A673 (cell line): ENCODE data around the gene PLCD1. TPM values are rescaled to one million over a fixed set of nuclear protein-coding genes. Genes with fewer than 3 reads are reported as not detected.

Experiments used
- BruUV-seq: library from RNA; stranded (reverse); fragments of 400-500 nt; replicated peaks from 2 replicates; lab custom pipeline; 2021; lab: Mats Ljungman, UMichigan
- CTCF ChIA-PET: fragments of 300-600 bp; sonication (Branson Sonifier 250); formaldehyde crosslinking; loops from one replicate; lab custom pipeline; 2022; ENCODE audit warnings: antibody characterized with exemption; lab: Charles Lee
- POLR2A ChIA-PET: fragments of 300-600 bp; sonication (Branson Sonifier 250); formaldehyde crosslinking; loops from one replicate; lab custom pipeline; 2022; ENCODE audit warnings: antibody characterized with exemption; ENCODE audit not compliant: low non-redundant PET; lab: Charles Lee
- DNase-seq: peaks from one replicate; pipeline ENCODE4 v3.0.0-alpha.2; 2015; ENCODE audit warnings: low spot score
- H3K27ac ChIP-seq: fragments of 200-600 bp; sonication (generic); 2 replicates; pipeline ENCODE4 v1.5.1; 2016; ENCODE audit warnings: mixed run types, low read depth, mild to moderate bottlenecking, mixed read lengths, antibody characterized with exemption, low read length; ENCODE audit not compliant: poor library complexity, severe bottlenecking
- H3K27me3 ChIP-seq: fragments of 200-600 bp; sonication (generic); replicated peaks from 2 replicates; pipeline ENCODE4 v1.6.1; 2017; ENCODE audit warnings: mixed run types, low read depth, mild to moderate bottlenecking, mixed read lengths, antibody characterized with exemption, low read length; ENCODE audit not compliant: insufficient read depth, poor library complexity
- H3K36me3 ChIP-seq: fragments of 200-600 bp; sonication (generic); 2 replicates; pipeline ENCODE4 v1.6.1; 2016; ENCODE audit warnings: mixed run types, mild to moderate bottlenecking, mixed read lengths, antibody characterized with exemption, low read length; ENCODE audit not compliant: insufficient read depth, poor library complexity, severe bottlenecking
- H3K4me1 ChIP-seq: fragments of 200-600 bp; sonication (generic); 2 replicates; pipeline ENCODE4 v1.6.1; 2017; ENCODE audit warnings: mixed run types, mild to moderate bottlenecking, mixed read lengths, antibody characterized with exemption, low read length; ENCODE audit not compliant: insufficient read depth, poor library complexity, severe bottlenecking
- H3K4me3 ChIP-seq: fragments of 200-600 bp; sonication (generic); 2 replicates; pipeline ENCODE4 v1.5.1; 2016; ENCODE audit warnings: low read depth, mixed run types, mild to moderate bottlenecking, mixed read lengths, low read length; ENCODE audit not compliant: poor library complexity, severe bottlenecking
- H3K9me3 ChIP-seq: fragments of 200-600 bp; sonication (generic); 2 replicates; pipeline ENCODE4 v1.6.1; 2016; ENCODE audit warnings: mixed run types, low read depth, mild to moderate bottlenecking, mixed read lengths, antibody characterized with exemption, low read length; ENCODE audit not compliant: poor library complexity, severe bottlenecking
- CTCF ChIP-seq: fragments of 300-800, 200-600 bp; sonication (generic); conservative IDR thresholded peaks from 2 replicates; pipeline ENCODE4 v1.5.1; 2017; ENCODE audit warnings: low read depth, mild to moderate bottlenecking, antibody characterized with exemption, low read length, moderate library complexity, mixed read lengths
- EZH2 ChIP-seq: fragments of 200-600 bp; sonication (generic); IDR thresholded peaks from 2 replicates; pipeline ENCODE4 v1.6.1; 2017; ENCODE audit warnings: borderline replicate concordance, low read depth, mild to moderate bottlenecking, mixed read lengths, antibody characterized with exemption, low read length; ENCODE audit not compliant: poor library complexity, severe bottlenecking
- intact Hi-C: fragments of 100-400 bp; cut with micrococcal nuclease; formaldehyde crosslinking; loops from one replicate; pipeline ENCODE4 v1.10.0; 2022; ENCODE audit not compliant: unreplicated experiment
- total RNA-seq: library from RNA; stranded (reverse); gene quantifications from 2 replicates; pipeline ENCODE4 v1.2.3, GENCODE V29; 2021

Gene PLCD1
- total RNA-seq, 1 experiment from 2014 or later = 1.1 TPM

GRCh38 chr3:38005076-38006020, 24.1 kb downstream of the PLCD1 start:
- H3K27ac ChIP-seq = no peak overlapping the region
- no peaks in the 10 kb centered on the region for H3K4me1 ChIP-seq
- TF ChIP-seq EZH2 = no peak
- TF ChIP-seq CTCF = no peak
- no peaks in the 10 kb centered on the region for H3K27me3 ChIP-seq
- ChIA-PET CTCF (no interaction called here), POLR2A (no interaction called here)
- intact Hi-C loops = no loop called here
- H3K36me3 ChIP-seq = no peaks in the 10 kb centered on the region
- H3K9me3 ChIP-seq = no peaks in the 10 kb centered on the region
- no peak overlapping the region for H3K4me3 ChIP-seq
- no peak for DNase-seq
- no TSS peak for BruUV-seq

- Histone ChIP-seq H3K27ac (no peak overlapping the region), H3K4me3 (no peak overlapping the region), H3K4me1 (no peaks in the 10 kb centered on the region), H3K27me3 (no peaks in the 10 kb centered on the region), H3K36me3 (no peaks in the 10 kb centered on the region), H3K9me3 (no peaks in the 10 kb centered on the region)
- CTCF ChIA-PET = no interaction called here
- peak; percentile 44 for DNase-seq
- BruUV-seq = no TSS peak
- POLR2A ChIA-PET = no interaction called here
- TF ChIP-seq EZH2 (no peak), CTCF (peak; percentile 58)
- intact Hi-C loops = no loop called here
Measured at GRCh38 chr3:38004415-38005075, 24.9 kb downstream of the PLCD1 start.

GRCh38 chr3:38003817-38004414, 25.5 kb downstream of the PLCD1 start:
- ChIA-PET POLR2A (no interaction called here), CTCF (no interaction called here)

More at GRCh38 chr3:38003817-38004414, 25.5 kb downstream of the PLCD1 start:
- H3K9me3 ChIP-seq = no peaks in the 10 kb centered on the region
- no peaks in the 10 kb centered on the region for H3K4me1 ChIP-seq
- no peaks in the 10 kb centered on the region for H3K27me3 ChIP-seq
- no TSS peak for BruUV-seq
- H3K27ac ChIP-seq = no peak overlapping the region
- H3K4me3 ChIP-seq = no peak overlapping the region
- H3K36me3 ChIP-seq = no peaks in the 10 kb centered on the region
- TF ChIP-seq CTCF = no peak
- no peak for TF ChIP-seq EZH2
- DNase-seq = no peak
- intact Hi-C loops = no loop called here
